ENCODE results near the gene CPNE5. TPM values are rescaled to one million over a fixed set of nuclear protein-coding genes. Genes with fewer than 3 reads are reported as not detected.

CPNE5 gene
- total and polyA plus RNA-seq, 2 experiments from 2014 or later: 0.30 to 1.2 TPM

DNA sequence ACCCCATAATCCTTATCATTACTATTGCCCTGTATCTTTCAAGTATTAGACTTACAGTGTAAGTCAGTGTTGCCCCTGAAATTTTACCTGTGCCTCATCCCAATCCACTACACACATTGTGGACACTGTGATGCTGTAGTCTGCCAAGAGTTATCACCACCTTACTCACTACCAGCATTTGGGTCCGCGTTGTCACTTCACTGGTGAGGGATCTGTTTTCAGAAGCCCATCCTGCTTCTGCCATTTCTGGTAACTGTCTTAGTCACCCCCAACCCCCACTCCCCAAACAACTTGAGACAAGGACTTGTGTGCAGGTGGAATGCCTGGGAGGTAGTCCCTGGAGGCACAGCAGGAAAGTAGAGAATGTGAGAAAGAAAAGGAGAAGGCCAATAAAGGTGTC lies 147.6 kb downstream of the CPNE5 start:
- Histone ChIP-seq H2AFZ (no peak overlapping the region), H3K9me2 (replicated peaks; ENCODE audit: insufficient read depth) (no peaks in the 10 kb centered on the region), H3K4me3 (no peak overlapping the region), H4K20me1 (ENCODE audit: insufficient read depth, poor library complexity, severe bottlenecking) (peaks cover under 1% of the 10 kb centered on the region), H3K27ac (no peak overlapping the region), H3K27me3 (no peaks in the 10 kb centered on the region), H3K4me2 (no peak overlapping the region), H3K4me1 (ENCODE audit: insufficient read depth) (no peaks in the 10 kb centered on the region), H3K79me2 (no peaks in the 10 kb centered on the region), H3K36me3 (replicated peaks; ENCODE audit: insufficient read depth, low read depth) (no peaks in the 10 kb centered on the region), H3K9me3 (ENCODE audit: low read depth) (no peaks in the 10 kb centered on the region)
- WGBS (ENCODE audit: low lambda C conversion rate, missing lambda C conversion rate): 86% methylated on average over 2 of the region's 2 CpGs
- DNase-seq (ENCODE audit: low spot score): no peak
- TF ChIP-seq EZH2phosphoT487 (IDR thresholded peaks at IDR 0.05; ENCODE audit: low read depth, severe bottlenecking, unreplicated experiment) (no peak), EZH2 (IDR thresholded peaks at IDR 0.05; ENCODE audit: borderline replicate concordance) (no peak)
- TF ChIP-seq, protein P1, sequence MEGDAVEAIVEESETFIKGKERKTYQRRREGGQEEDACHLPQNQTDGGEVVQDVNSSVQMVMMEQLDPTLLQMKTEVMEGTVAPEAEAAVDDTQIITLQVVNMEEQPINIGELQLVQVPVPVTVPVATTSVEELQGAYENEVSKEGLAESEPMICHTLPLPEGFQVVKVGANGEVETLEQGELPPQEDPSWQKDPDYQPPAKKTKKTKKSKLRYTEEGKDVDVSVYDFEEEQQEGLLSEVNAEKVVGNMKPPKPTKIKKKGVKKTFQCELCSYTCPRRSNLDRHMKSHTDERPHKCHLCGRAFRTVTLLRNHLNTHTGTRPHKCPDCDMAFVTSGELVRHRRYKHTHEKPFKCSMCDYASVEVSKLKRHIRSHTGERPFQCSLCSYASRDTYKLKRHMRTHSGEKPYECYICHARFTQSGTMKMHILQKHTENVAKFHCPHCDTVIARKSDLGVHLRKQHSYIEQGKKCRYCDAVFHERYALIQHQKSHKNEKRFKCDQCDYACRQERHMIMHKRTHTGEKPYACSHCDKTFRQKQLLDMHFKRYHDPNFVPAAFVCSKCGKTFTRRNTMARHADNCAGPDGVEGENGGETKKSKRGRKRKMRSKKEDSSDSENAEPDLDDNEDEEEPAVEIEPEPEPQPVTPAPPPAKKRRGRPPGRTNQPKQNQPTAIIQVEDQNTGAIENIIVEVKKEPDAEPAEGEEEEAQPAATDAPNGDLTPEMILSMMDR (IDR thresholded peaks at IDR 0.05; ENCODE audit: poor library complexity): no peak

DNA sequence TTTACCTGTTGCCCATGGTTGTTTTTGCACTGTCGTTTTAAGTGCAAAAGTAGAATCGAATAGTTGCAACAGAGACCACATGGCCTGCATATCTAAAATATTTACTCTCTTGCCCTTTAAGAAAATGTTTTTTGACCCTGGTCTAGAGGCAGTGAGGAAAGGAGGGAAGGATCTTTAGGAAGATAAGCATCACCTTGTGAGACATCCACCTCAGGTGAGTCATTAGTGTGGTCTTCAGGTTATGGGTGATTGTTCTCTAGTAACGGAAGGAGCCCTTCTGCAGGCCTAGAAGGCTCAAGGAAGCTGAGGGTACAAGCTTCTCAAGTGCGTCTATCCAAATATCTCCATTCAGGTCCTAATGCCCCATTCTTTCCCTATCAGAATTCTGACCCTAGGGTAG lies 148.2 kb downstream of the CPNE5 start:
- H3K4me1 ChIP-seq (ENCODE audit: insufficient read depth): no peaks in the 10 kb centered on the region
- H3K9me3 ChIP-seq (ENCODE audit: low read depth): no peaks in the 10 kb centered on the region
- no peak overlapping the region for H2AFZ ChIP-seq
- no peaks in the 10 kb centered on the region for H3K27me3 ChIP-seq
- peaks cover 5% of the 10 kb centered on the region for H4K20me1 ChIP-seq (ENCODE audit: insufficient read depth, poor library complexity, severe bottlenecking)
- no peak overlapping the region for H3K27ac ChIP-seq
- no peak overlapping the region for H3K4me3 ChIP-seq
- 93% methylated on average over 4 of the region's 4 CpGs for WGBS (ENCODE audit: low lambda C conversion rate, missing lambda C conversion rate)
- no peak overlapping the region for H3K4me2 ChIP-seq
- no peak for TF ChIP-seq EZH2phosphoT487 (IDR thresholded peaks at IDR 0.05; ENCODE audit: low read depth, severe bottlenecking, unreplicated experiment)
- TF ChIP-seq EZH2 (IDR thresholded peaks at IDR 0.05; ENCODE audit: borderline replicate concordance): no peak
- TF ChIP-seq, protein P1 (IDR thresholded peaks at IDR 0.05; ENCODE audit: poor library complexity): no peak
- no peak for DNase-seq (ENCODE audit: low spot score)
- H3K79me2 ChIP-seq: no peaks in the 10 kb centered on the region
- no peaks in the 10 kb centered on the region for H3K9me2 ChIP-seq (replicated peaks; ENCODE audit: insufficient read depth)
- H3K36me3 ChIP-seq (replicated peaks; ENCODE audit: insufficient read depth, low read depth): peaks cover under 1% of the 10 kb centered on the region

Other genes starting within 250 kb of the CPNE5 start
- 115 and 135 TPM in 2 replicates for gene SRSF3, start 245.1 kb downstream of the CPNE5 start, total RNA-seq
- 190 and 192 TPM in 2 replicates for gene SRSF3, start 245.1 kb downstream of the CPNE5 start, polyA plus RNA-seq
- gene CDKN1A, start 160.7 kb downstream of the CPNE5 start, total RNA-seq: 246 TPM in 2 replicates
- 318 and 344 TPM in 2 replicates for gene CDKN1A, start 160.7 kb downstream of the CPNE5 start, polyA plus RNA-seq
- not detected in 2 replicates for gene RAB44, start 141.6 kb downstream of the CPNE5 start, total RNA-seq
- not detected in 2 replicates for gene RAB44, start 141.6 kb downstream of the CPNE5 start, polyA plus RNA-seq
- 52.3 and 53.0 TPM in 2 replicates for gene PPIL1, start 35.4 kb upstream of the CPNE5 start, total RNA-seq
- gene PPIL1, start 35.4 kb upstream of the CPNE5 start, polyA plus RNA-seq: 42.6 and 51.7 TPM in 2 replicates
- gene C6orf89, start 46.5 kb upstream of the CPNE5 start, total RNA-seq: 39.6 and 44.8 TPM in 2 replicates
- gene C6orf89, start 46.5 kb upstream of the CPNE5 start, polyA plus RNA-seq: 39.2 and 45.2 TPM in 2 replicates
- not detected in 2 replicates for gene PI16, start 115.3 kb upstream of the CPNE5 start, total RNA-seq
- gene PI16, start 115.3 kb upstream of the CPNE5 start, polyA plus RNA-seq: 0.28 TPM in 1 of 2 replicates, not detected in the other
- 184 and 203 TPM in 2 replicates for gene MTCH1, start 146.8 kb upstream of the CPNE5 start, total RNA-seq
- 359 and 395 TPM in 2 replicates for gene MTCH1, start 146.8 kb upstream of the CPNE5 start, polyA plus RNA-seq
- 2.5 and 4.6 TPM in 2 replicates for gene FGD2, start 166.2 kb upstream of the CPNE5 start, total RNA-seq
- 3.7 and 5.2 TPM in 2 replicates for gene FGD2, start 166.2 kb upstream of the CPNE5 start, polyA plus RNA-seq